ENCODE results near the gene KATNIP. TPM values are rescaled to one million over a fixed set of nuclear protein-coding genes. Genes with fewer than 3 reads are reported as not detected.

Gene KATNIP
- total RNA-seq, 1 donor from 2014 or later: 26.2 TPM

DNA sequence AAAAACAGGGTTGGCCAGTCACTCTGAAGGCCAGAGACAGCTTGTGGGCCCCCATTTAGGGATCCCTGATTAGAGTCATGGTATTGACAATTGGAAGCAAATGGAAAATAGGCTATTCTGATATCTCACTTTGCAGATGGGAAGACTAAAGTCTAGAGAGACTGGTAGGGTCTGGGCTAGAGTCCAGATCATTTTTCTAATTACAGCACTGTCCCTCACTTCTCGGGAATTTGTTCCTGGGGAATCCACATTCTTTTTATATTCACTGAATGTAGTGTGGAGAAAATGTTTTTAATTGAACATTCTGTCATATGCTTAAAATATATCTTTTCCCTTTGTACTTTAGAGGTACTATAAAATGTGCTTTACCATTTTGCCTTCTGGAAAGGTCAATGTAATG lies 1.1 kb downstream of the KATNIP start:
- Mint-ChIP-seq H3K27me3 (ENCODE audit: unreplicated experiment) (peaks cover 7% of the 10 kb centered on the region), H3K9me3 (ENCODE audit: unreplicated experiment) (no peaks in the 10 kb centered on the region), H3K4me3 (ENCODE audit: unreplicated experiment) (peak overlapping the region; percentile 100)

DNA sequence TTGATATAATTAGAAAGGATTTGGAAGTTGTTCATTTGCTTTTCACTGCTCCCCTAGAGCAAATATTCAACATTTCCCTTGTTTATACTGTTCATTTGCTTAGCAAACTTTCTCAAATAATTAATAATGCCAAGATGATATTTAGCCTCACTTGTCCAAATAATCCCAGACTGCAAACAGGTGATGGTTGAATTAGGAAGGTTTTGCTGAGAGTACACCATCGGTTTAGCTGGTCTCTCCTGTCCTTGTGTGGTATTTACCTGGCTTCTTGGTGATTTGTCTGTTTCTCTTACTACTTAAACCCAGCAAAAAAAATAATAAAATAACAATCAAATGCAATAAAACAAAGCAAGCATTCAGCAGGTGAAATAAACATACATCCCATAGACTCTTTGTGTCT lies 6.5 kb downstream of the KATNIP start:
- no peak for DNase-seq (ENCODE audit: low spot score)
- H3K4me3 Mint-ChIP-seq (ENCODE audit: unreplicated experiment): no peak overlapping the region
- no peaks in the 10 kb centered on the region for H3K9me3 Mint-ChIP-seq (ENCODE audit: unreplicated experiment)
- TF ChIP-seq, protein P1, sequence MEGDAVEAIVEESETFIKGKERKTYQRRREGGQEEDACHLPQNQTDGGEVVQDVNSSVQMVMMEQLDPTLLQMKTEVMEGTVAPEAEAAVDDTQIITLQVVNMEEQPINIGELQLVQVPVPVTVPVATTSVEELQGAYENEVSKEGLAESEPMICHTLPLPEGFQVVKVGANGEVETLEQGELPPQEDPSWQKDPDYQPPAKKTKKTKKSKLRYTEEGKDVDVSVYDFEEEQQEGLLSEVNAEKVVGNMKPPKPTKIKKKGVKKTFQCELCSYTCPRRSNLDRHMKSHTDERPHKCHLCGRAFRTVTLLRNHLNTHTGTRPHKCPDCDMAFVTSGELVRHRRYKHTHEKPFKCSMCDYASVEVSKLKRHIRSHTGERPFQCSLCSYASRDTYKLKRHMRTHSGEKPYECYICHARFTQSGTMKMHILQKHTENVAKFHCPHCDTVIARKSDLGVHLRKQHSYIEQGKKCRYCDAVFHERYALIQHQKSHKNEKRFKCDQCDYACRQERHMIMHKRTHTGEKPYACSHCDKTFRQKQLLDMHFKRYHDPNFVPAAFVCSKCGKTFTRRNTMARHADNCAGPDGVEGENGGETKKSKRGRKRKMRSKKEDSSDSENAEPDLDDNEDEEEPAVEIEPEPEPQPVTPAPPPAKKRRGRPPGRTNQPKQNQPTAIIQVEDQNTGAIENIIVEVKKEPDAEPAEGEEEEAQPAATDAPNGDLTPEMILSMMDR (IDR thresholded peaks at IDR 0.05; ENCODE audit: unreplicated experiment): no peak
- H3K4me1 Mint-ChIP-seq (ENCODE audit: unreplicated experiment): peaks cover 15% of the 10 kb centered on the region
- peaks cover 2% of the 10 kb centered on the region for H3K27me3 Mint-ChIP-seq (ENCODE audit: unreplicated experiment)
- no peak overlapping the region for H3K27ac Mint-ChIP-seq (ENCODE audit: unreplicated experiment)
- H3K36me3 Mint-ChIP-seq (ENCODE audit: low read depth, unreplicated experiment): peaks cover 4% of the 10 kb centered on the region

More for the DNA sequence above, 1.1 kb downstream of the KATNIP start:
- Mint-ChIP-seq H3K27ac (ENCODE audit: unreplicated experiment) (peak overlapping the region; percentile 86), H3K36me3 (ENCODE audit: low read depth, unreplicated experiment) (peaks cover 15% of the 10 kb centered on the region), H3K4me1 (ENCODE audit: unreplicated experiment) (peaks cover 19% of the 10 kb centered on the region)
- DNase-seq (ENCODE audit: low spot score): no peak
- TF ChIP-seq, protein P1 (IDR thresholded peaks at IDR 0.05; ENCODE audit: unreplicated experiment): no peak

DNA sequence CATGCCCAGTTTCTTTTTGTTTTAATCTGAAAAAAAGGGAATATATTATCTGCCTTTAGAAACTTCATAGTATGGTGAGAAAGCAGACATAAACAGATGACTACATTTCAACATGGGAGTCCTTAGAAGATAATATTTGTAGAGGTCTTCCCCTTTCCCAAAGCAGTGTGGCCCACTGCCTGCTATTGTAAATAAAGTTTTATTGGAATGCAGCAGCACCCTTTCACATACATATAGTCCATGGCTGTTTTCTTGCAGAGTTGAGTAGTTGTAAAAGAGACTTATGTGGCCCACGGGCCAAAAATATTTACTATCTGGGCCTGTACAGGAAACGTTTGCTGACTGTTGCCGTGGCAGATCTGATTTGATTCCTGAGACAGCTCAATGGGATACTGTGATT lies 8.5 kb downstream of the KATNIP start:
- Mint-ChIP-seq H3K9me3 (ENCODE audit: unreplicated experiment) (no peaks in the 10 kb centered on the region), H3K4me1 (ENCODE audit: unreplicated experiment) (peaks cover 20% of the 10 kb centered on the region), H3K4me3 (ENCODE audit: unreplicated experiment) (no peak overlapping the region), H3K27me3 (ENCODE audit: unreplicated experiment) (peaks cover 2% of the 10 kb centered on the region), H3K36me3 (ENCODE audit: low read depth, unreplicated experiment) (peaks cover 4% of the 10 kb centered on the region), H3K27ac (ENCODE audit: unreplicated experiment) (no peak overlapping the region)
- TF ChIP-seq, protein P1 (IDR thresholded peaks at IDR 0.05; ENCODE audit: unreplicated experiment): no peak
- no peak for DNase-seq (ENCODE audit: low spot score)

DNA sequence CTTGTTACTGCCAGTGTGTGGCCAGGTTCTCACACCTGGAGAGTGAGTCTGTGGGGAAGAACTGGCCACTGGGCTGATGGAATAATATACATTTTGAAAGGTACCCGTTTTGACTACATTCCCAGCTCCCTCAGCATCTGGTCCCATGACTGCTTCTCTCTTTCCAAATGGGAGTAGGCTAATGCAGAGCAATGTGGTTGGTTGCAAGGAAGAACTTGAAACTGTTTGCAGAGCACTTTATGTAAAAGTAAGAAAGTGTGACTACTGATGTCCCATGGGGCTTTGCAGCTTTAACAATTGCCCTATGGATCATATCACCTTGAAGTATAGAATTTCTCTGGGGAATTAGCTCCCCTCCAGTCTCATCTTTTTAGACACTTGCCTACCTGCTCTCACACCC lies 9.0 kb downstream of the KATNIP start:
- DNase-seq (ENCODE audit: low spot score): no peak
- TF ChIP-seq, protein P1 (IDR thresholded peaks at IDR 0.05; ENCODE audit: unreplicated experiment): no peak
- Mint-ChIP-seq H3K9me3 (ENCODE audit: unreplicated experiment) (no peaks in the 10 kb centered on the region), H3K4me3 (ENCODE audit: unreplicated experiment) (no peak overlapping the region), H3K27me3 (ENCODE audit: unreplicated experiment) (peaks cover 4% of the 10 kb centered on the region), H3K27ac (ENCODE audit: unreplicated experiment) (peak overlapping the region; percentile 17), H3K36me3 (ENCODE audit: low read depth, unreplicated experiment) (peaks cover 4% of the 10 kb centered on the region), H3K4me1 (ENCODE audit: unreplicated experiment) (peaks cover 20% of the 10 kb centered on the region)

DNA sequence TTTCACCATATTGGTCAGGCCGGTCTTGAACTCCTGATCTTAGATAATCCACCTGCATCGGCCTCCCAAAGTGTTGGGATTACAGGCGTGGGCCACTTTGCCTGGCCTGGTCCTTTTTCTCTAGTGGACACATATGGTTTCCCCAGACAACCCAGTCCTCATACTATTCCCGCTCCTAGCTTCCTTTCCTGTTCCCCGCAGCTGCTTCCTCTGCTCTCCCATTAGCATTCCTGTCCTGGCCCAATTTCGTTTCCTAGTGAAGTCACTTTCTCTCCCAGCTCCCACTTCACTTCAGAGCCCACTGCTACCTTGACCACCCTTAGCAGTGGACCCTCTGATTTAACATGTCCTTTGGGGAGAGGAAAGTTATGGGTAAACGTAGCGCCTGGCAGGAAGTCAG lies 11.3 kb downstream of the KATNIP start:
- Mint-ChIP-seq H3K4me1 (ENCODE audit: unreplicated experiment) (peaks cover 20% of the 10 kb centered on the region), H3K27me3 (ENCODE audit: unreplicated experiment) (peaks cover 4% of the 10 kb centered on the region), H3K9me3 (ENCODE audit: unreplicated experiment) (no peaks in the 10 kb centered on the region), H3K4me3 (ENCODE audit: unreplicated experiment) (peak overlapping the region; percentile 53), H3K36me3 (ENCODE audit: low read depth, unreplicated experiment) (peaks cover 4% of the 10 kb centered on the region), H3K27ac (ENCODE audit: unreplicated experiment) (peak overlapping the region; percentile 97)
- TF ChIP-seq, protein P1 (IDR thresholded peaks at IDR 0.05; ENCODE audit: unreplicated experiment): no peak
- peak; percentile 35 for DNase-seq (ENCODE audit: low spot score)

All from endothelial cell (in vitro differentiated cells).